GM19452 (cell line): ENCODE measurements around the gene WNT7B.
A peak's percentile ranks its signal among the peaks of the same experiment; 100 is the strongest.

Experiments used
- ATAC-seq: cut with Tn5 transposase; IDR thresholded peaks from one replicate; pipeline ENCODE4 v1.9.1; 2021; ENCODE audit not compliant: unreplicated experiment

Gene WNT7B

DNA sequence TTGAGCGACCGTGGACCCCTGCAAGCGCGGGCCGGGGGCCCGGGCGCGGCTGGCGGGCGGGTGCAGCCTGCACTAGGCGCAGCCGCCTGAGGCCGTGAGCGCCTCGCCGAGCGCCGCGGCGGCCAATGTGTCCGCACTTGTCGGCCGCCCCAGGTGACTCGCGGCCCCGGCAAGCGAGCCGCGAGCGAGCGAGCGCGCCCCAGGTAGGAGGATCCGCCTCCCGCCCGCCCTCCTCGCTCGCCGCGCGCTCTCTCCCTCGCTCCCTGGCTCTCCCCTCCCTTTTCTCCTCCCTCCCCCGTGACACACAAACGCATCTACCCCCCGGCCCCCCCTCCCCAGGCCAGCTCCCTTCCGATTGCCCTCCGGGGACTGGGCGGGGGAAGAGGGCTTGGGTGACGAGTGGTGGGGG, at the start of gene WNT7B:
Gene WNT7B, minus strand, starts transcription at position 160 of the 409 bp plus-strand sequence. CDS start 408 bp downstream, outside the sequence.
- no peak for ATAC-seq

GRCh38 chr22:46025973-46026898, 49.3 kb upstream of the WNT7B start:
- no peak for ATAC-seq

DNA sequence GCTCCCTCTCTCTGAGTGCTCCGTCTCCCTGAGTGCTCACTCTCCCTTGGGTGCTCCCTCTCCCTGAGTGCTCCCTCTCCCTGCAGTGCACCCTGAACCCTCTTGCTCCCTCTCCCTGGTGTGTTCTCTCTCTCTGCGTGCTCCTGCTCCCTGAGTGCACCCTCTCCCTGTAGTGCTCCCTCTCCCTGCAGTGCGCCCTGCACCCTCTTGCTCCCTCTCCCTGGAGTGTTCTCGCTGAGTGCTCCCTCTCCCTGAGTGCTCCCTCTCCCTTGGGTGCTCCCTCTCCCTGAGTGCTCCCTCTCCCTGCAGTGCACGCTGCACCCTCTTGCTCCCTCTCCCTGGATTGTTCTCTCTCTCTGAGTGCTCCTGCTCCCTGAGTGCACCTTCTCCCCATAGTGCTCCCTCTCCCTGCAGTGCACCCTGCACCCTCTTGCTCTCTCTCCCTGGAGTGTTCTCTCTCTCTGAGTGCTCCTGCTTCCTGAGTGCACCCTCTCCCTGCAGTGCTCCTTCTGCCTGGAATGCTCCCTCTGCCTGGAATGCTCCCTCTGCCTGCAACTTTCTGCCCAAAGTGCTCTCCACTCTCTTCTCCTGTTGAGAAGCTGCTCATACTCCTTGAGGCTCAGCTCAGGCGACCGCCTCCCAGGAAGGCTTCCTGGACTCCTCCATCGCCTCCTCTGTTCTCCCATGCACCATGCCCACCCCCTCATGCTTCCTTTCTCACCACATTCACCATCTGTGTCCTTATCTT, 48.4 kb upstream of the WNT7B start:
- no peak for ATAC-seq

DNA sequence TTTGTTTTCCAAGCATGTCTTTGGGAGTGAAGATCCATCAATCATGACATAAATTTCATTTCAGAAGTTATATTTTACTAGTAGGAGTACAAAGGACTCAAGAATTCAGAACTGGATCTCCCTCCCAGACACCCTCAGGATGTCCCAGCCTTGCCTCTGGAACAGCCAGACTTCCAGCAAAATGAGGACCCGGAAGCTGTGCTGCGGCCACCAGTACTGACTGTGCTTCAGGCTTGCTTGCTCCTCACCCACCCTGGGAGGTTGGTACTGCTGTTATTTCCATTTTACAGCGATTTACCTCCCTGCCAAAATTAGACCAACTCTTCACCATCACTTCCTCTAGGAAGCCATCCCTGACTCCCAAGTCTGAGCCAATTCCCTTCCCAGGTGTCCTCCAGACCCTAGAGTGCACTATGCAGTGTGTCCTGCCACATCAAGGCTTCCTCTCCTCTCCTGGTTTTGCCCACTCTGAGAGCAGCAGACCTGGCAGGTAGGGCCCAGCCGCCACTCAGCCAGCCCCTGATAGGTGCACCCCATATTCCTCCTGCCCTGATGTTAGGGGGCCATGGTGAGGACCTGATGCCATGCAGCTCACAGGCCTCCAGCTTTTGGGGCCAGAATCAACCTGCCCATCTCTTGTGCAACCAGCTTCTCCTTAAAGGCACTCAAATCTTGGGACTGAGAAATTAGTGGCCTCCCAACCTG, 47.3 kb upstream of the WNT7B start:
- no peak for ATAC-seq

DNA sequence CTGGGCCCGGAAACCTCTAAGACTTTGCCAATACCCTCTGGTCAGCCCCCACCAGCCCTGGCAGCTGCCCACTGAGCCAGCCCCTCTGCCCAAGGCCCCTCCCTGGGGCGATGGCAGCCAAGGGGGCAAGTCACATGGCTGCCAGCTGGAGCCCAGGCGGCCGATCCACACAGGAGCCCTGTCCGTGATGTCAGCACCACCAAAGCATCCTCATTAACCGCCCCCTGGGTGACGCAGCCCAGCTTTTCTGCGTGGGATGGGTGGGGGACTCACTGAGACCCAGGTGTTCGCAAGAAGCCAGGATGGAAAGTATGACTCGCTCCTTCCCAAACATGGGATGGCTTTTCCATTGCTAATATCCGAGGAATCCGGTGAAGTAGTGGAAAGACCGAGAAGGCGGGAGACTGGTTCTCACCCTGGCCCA, 46.6 kb upstream of the WNT7B start:
- no peak for ATAC-seq

GRCh38 chr22:46022881-46023512, 46.0 kb upstream of the WNT7B start:
- no peak for ATAC-seq

- no peak for ATAC-seq
These were observed 44.6 kb upstream of the WNT7B start for GRCh38 chr22:46021577-46021976.

DNA sequence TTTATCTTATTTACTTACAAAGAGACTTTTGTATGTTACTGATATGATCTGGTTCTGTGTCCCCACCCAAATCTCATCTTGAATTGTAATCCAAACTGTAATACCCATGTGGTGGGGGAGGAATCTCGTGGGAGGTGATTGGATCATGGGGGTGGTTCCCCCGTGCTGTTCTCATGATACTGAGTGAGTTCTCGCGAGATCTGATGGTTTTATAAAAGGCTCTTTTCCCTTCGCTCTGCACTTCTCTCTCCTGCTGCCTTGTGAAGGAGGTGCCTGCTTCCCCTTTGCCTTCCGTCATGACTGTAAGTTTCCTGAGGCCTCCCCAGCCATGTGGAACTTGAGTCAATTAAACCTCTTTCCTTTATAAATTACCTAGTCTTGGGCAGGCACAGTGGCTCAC, 42.4 kb upstream of the WNT7B start:
- ATAC-seq: no peak

DNA sequence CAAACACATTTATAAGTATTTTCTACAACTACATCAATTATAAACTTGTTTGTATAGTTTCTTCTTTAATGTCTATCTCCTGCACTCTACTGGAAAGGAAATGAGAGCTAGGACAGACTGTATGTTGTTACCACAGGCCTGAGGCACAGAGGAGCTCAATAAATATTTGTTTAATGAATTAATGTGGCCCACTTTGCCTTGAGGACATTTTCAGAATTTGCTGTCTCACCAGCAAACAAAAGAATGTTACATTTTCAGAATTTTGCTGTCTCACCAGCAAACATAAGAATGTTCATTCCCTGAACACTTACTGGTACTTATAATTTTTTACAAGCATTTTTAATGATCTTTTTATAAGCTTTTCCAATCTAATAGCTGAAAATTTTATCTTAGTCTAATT, 41.9 kb upstream of the WNT7B start:
- ATAC-seq: no peak

DNA sequence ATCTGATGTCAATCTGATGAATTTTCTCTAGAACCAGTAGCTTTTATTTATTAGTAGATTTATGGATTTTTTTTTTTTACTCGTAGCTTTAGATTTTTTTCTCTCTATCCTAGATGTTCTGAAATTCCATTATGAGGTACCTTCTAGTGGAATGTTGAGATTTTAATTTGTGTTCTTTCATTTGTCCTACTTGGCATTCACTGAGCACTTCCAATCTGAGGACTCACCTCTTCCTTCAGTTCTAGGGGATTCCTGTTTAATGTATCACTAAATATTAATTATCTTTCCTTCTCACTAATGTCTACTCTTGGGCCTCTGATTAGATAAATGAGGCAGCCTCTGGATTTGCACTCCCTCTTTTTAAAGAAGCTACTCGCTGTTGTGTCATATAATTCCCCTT, 40.2 kb upstream of the WNT7B start:
- no peak for ATAC-seq

- peak; percentile 65 for ATAC-seq
These were observed 36.8 kb upstream of the WNT7B start for GRCh38 chr22:46013460-46014416.

DNA sequence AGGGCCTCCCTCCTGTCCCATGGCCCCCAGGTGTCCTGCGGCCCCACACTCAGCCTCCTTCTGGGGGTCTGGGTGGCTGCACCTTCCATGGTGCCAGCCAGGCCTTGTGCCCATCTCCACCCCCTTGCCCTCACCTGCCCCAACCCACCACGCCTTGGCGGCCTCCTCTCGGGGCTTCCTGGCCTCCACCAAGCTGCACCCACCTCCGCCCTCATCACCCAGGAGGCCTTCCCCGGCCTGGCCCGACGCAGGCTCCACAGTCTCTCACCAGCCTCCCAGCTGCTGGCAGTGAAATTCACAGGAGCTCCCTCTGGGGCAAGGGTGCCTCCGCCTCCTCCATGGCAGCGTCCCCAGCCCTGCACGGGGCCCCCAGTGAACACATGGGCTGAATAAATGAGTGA, 35.9 kb upstream of the WNT7B start:
- ATAC-seq: no peak

DNA sequence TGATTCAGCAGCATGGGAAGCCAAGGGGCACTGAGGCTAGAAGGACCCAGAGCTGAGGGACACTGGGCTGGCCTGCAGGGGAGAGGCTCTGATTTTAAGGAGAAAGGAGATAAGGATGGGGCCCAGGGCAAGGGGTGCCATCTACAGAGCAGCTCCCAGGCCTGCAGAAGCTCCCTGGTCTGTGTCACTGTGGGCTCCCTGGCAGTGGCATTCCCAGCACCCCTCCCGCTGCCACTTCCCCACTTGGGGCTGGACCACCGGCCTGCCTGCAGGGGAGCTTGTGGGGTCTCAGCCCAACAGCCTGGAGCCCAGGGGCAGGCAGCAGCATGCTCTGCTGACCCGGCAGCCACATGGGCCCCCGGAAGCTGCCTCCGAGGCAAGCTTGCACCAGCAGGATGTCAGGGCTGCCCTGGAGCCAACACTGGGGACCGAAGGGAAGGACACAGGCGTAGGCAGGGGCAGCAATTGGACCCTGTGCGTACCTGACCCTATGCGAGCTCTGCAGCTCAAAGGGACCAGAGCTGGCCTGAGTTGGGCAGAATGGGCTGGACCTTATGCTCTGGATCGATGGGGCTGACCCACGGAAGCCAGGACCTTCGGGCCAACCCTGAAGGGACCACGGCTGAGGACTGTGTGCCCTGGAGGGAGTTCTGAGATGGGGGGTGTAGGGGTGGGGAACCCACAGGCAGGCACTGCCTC, 35.4 kb upstream of the WNT7B start:
- ATAC-seq: no peak

DNA sequence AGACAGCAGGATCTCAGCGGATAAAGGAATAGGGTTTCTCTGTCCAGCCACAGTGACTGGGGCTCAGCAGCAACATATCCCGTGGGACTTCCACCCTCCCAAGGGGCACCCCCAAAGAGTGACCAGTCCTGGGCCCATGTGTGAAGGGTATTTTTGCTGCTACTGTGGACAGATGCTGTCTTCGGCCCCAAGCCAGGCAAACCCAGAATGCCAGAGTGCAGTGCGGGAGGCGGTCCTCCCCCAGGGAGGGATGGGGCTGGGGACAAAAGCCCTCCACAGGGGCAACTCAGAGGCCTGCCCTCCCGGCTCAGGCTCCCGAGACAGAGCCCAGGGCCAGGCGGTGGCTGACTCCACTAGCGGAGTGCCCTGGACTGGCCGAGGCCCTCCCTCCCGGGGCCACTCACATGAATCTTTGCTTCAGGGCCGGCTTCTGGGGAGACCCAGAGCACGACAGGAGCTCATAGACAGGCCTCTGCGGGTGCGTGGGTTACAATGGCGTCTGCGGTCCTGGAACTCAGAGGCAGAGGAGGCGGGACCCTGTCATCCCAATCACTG, 34.7 kb upstream of the WNT7B start:
- no peak for ATAC-seq

GRCh38 chr22:46010951-46011626, 34.1 kb upstream of the WNT7B start:
- ATAC-seq: no peak

- ATAC-seq: no peak
These were observed 33.4 kb upstream of the WNT7B start for GRCh38 chr22:46010207-46010867.

GRCh38 chr22:46009730-46010129, 32.8 kb upstream of the WNT7B start:
- no peak for ATAC-seq
